ENCODE measurements around the gene C6orf15. TPM values are rescaled to one million over a fixed set of nuclear protein-coding genes. Genes with fewer than 3 reads are reported as not detected.

C6orf15 gene
- polyA plus RNA-seq, 2 of the 4 experiments (the other 2 are of a cell fraction), result not detected

DNA sequence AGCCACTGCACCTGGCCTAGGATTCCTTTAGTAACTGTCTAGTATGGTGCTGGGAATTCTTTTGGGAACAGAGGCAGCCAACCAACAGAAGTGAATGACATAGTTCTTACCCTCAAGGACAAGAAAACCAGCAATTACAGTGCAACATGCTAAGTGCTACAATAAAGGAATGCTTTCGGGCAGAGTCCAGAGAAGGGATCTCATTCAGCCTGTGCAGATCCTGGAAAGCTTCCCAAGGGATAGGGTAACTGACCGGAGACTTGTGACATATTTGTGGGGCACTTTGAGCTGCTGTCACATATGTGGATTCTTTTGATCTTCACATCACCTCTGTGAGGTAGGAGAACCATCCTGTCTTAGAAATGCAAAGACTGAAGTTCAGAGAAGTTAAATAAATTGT lies 46.8 kb downstream of the C6orf15 start:
- WGBS (ENCODE audit: missing lambda C conversion rate), result 61% methylated on average over 2 of the region's 2 CpGs
- Histone ChIP-seq H3K4me1 (no peaks in the 10 kb centered on the region), H3K4me2 (no peak overlapping the region), H3K27ac (no peak overlapping the region), H3K9me3 (no peaks in the 10 kb centered on the region), H3K4me3 (no peak overlapping the region)
- ATAC-seq (no peak), DNase-seq (ENCODE audit: low read depth in 1 of 2, low spot score in 1 of 2) (no peak), FAIRE-seq (no peak)
- CTCF ChIA-PET, result interaction anchor here (8.3 kb wide), 1 partner anchor 150 kb away, joined by 143 read pairs; the partner anchor contains the start of gene VARS2
- POLR2A ChIA-PET, result no interaction called here
- TF ChIP-seq CBX8 (IDR thresholded peaks at IDR 0.05) (no peak), TP53 (CRISPR knock-in tag; IDR thresholded peaks at IDR 0.05) (no peak), ZNF302 (CRISPR knock-in tag; IDR thresholded peaks at IDR 0.05) (no peak), ELK1 (IDR thresholded peaks at IDR 0.05; ENCODE audit: low read depth, low read length) (no peak), POLR2A (IDR thresholded peaks at IDR 0.05; ENCODE audit: low read length) (no peak), PBX3 (IDR thresholded peaks at IDR 0.05) (no peak), EP300 (IDR thresholded peaks at IDR 0.05) (no peak), MYC (IDR thresholded peaks at IDR 0.05; ENCODE audit: borderline replicate concordance, low read length) (no peak), POLR2AphosphoS2 (conservative IDR thresholded peaks at IDR 0.05; ENCODE audit: low read length) (no peak), ZSCAN20 (CRISPR knock-in tag; IDR thresholded peaks at IDR 0.05) (no peak), FOXS1 (CRISPR knock-in tag; IDR thresholded peaks at IDR 0.05) (no peak)
- TF ChIP-seq, protein P1, sequence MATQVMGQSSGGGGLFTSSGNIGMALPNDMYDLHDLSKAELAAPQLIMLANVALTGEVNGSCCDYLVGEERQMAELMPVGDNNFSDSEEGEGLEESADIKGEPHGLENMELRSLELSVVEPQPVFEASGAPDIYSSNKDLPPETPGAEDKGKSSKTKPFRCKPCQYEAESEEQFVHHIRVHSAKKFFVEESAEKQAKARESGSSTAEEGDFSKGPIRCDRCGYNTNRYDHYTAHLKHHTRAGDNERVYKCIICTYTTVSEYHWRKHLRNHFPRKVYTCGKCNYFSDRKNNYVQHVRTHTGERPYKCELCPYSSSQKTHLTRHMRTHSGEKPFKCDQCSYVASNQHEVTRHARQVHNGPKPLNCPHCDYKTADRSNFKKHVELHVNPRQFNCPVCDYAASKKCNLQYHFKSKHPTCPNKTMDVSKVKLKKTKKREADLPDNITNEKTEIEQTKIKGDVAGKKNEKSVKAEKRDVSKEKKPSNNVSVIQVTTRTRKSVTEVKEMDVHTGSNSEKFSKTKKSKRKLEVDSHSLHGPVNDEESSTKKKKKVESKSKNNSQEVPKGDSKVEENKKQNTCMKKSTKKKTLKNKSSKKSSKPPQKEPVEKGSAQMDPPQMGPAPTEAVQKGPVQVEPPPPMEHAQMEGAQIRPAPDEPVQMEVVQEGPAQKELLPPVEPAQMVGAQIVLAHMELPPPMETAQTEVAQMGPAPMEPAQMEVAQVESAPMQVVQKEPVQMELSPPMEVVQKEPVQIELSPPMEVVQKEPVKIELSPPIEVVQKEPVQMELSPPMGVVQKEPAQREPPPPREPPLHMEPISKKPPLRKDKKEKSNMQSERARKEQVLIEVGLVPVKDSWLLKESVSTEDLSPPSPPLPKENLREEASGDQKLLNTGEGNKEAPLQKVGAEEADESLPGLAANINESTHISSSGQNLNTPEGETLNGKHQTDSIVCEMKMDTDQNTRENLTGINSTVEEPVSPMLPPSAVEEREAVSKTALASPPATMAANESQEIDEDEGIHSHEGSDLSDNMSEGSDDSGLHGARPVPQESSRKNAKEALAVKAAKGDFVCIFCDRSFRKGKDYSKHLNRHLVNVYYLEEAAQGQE (IDR thresholded peaks at IDR 0.05), result no peak

GRCh38 chr6:31063906-31064435 lies 48.4 kb downstream of the C6orf15 start:
- 64% methylated on average over 7 of the region's 7 CpGs for WGBS (ENCODE audit: missing lambda C conversion rate)
- Histone ChIP-seq H3K27ac (no peak overlapping the region), H3K4me2 (no peak overlapping the region), H3K9me3 (no peaks in the 10 kb centered on the region), H3K4me1 (no peaks in the 10 kb centered on the region), H3K4me3 (no peak overlapping the region)
- ATAC-seq (no peak), DNase-seq (ENCODE audit: low read depth in 1 of 2, low spot score in 1 of 2) (no peak), FAIRE-seq (no peak)
- TF ChIP-seq MAFK (IDR thresholded peaks at IDR 0.05; ENCODE audit: partially characterized antibody) (no peak), HOXB5 (CRISPR knock-in tag; IDR thresholded peaks at IDR 0.05) (no peak), MYC (IDR thresholded peaks at IDR 0.05; ENCODE audit: borderline replicate concordance, low read length) (no peak), ZC3H11A (IDR thresholded peaks at IDR 0.05) (no peak), PHF8 (IDR thresholded peaks at IDR 0.05; ENCODE audit: borderline replicate concordance, low read depth) (no peak), CEBPB (IDR thresholded peaks at IDR 0.05) (no peak), PBX3 (IDR thresholded peaks at IDR 0.05) (no peak), ZNF302 (CRISPR knock-in tag; IDR thresholded peaks at IDR 0.05) (no peak), KDM1A (IDR thresholded peaks at IDR 0.05; ENCODE audit: low read depth) (no peak), HMGXB4 (CRISPR knock-in tag; IDR thresholded peaks at IDR 0.05; ENCODE audit: borderline replicate concordance) (no peak), CTCF (IDR thresholded peaks at IDR 0.05) (no peak), ATOH8 (CRISPR knock-in tag; IDR thresholded peaks at IDR 0.05; ENCODE audit: low read depth) (no peak)
- TF ChIP-seq, protein P2, sequence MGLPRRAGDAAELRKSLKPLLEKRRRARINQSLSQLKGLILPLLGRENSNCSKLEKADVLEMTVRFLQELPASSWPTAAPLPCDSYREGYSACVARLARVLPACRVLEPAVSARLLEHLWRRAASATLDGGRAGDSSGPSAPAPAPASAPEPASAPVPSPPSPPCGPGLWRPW (IDR thresholded peaks at IDR 0.05), result no peak
- POLR2A ChIA-PET, result no interaction called here
- CTCF ChIA-PET, result interaction anchor here (1.4 to 8.3 kb wide), 3 partner anchors 51 to 149 kb away, joined by 3 to 143 read pairs (median 10); partner anchors contain the start of genes PSORS1C1 and VARS2
